GM10847 (cell line): ENCODE data around the gene PRSS57.

Experiments used
- POLR2A ChIP-seq: IDR thresholded peaks from 2 replicates; pipeline ENCODE4 v1.6.1; 2011; ENCODE audit not compliant: insufficient read length; ENCODE audit errors: extremely low read depth

PRSS57 gene

GRCh38 chr19:651114-651818 is 44.0 kb downstream of the PRSS57 start:
- TF ChIP-seq POLR2A, result no peak

GRCh38 chr19:650121-650520 is 45.1 kb downstream of the PRSS57 start:
- no peak for TF ChIP-seq POLR2A

- no peak for TF ChIP-seq POLR2A
These were observed 46.1 kb downstream of the PRSS57 start for GRCh38 chr19:648904-649801.

- TF ChIP-seq POLR2A, result no peak
These were observed 46.9 kb downstream of the PRSS57 start for GRCh38 chr19:648305-648704.

GRCh38 chr19:647566-648284 is 47.5 kb downstream of the PRSS57 start:
- TF ChIP-seq POLR2A, result no peak

GRCh38 chr19:646779-647565 is 48.3 kb downstream of the PRSS57 start:
- TF ChIP-seq POLR2A, result no peak

- TF ChIP-seq POLR2A, result no peak
These were observed 49.1 kb downstream of the PRSS57 start for GRCh38 chr19:645912-646778.

- no peak for TF ChIP-seq POLR2A
These were observed 50.5 kb downstream of the PRSS57 start for GRCh38 chr19:644789-645188.

- no peak for TF ChIP-seq POLR2A
These were observed 50.9 kb downstream of the PRSS57 start for GRCh38 chr19:644363-644762.

- TF ChIP-seq POLR2A, result no peak
These were observed 51.5 kb downstream of the PRSS57 start for GRCh38 chr19:643736-644135.

GRCh38 chr19:642767-643727 is 52.2 kb downstream of the PRSS57 start:
- no peak for TF ChIP-seq POLR2A

- TF ChIP-seq POLR2A, result no peak
These were observed 53.5 kb downstream of the PRSS57 start for GRCh38 chr19:641702-642101.

GRCh38 chr19:640606-641189 is 54.6 kb downstream of the PRSS57 start:
- no peak for TF ChIP-seq POLR2A

- TF ChIP-seq POLR2A, result no peak
These were observed 55.1 kb downstream of the PRSS57 start for GRCh38 chr19:640161-640558.
